HEK293T (cell line): ENCODE results near the gene PRKCH.

Experiments
- CTCF ChIA-PET: fragments of 350-600 bp; formaldehyde crosslinking; extraction: SDS; loops from one replicate; lab custom pipeline; 2021; ENCODE audit warnings: antibody characterized with exemption, inconsistent platforms; lab: Yijun Ruan, JAX
- POLR2A ChIA-PET: fragments of 350-600 bp; formaldehyde crosslinking; extraction: SDS; loops from one replicate; lab custom pipeline; 2020; ENCODE audit warnings: antibody characterized with exemption, inconsistent platforms; lab: Yijun Ruan, JAX
- DNase-seq: peaks from one replicate; pipeline ENCODE4 v3.0.0; 2012; ENCODE audit warnings: mixed read lengths; ENCODE audit errors: extremely low spot score
- ARNT ChIP-seq: fragments of 450-650 bp; IDR thresholded peaks from 2 replicates; pipeline ENCODE4 v1.6.1; 2017; ENCODE audit warnings: mild to moderate bottlenecking
- BHLHE40 ChIP-seq: fragments of 450-650 bp; IDR thresholded peaks from 2 replicates; pipeline ENCODE4 v1.6.1; 2016; ENCODE audit warnings: mild to moderate bottlenecking, moderate library complexity, borderline replicate concordance
- CTBP1 ChIP-seq: fragments of 450-650 bp; IDR thresholded peaks from 2 replicates; pipeline ENCODE4 v1.6.1; 2016; ENCODE audit warnings: borderline replicate concordance
- ELF4 ChIP-seq: fragments of 450-650 bp; IDR thresholded peaks from 2 replicates; pipeline ENCODE4 v1.6.1; 2017; ENCODE audit warnings: antibody characterized with exemption
- FOXA1 ChIP-seq: fragments of 450-650 bp; IDR thresholded peaks from 2 replicates; pipeline ENCODE4 v1.6.1; 2016; ENCODE audit warnings: mild to moderate bottlenecking
- FOXK2 ChIP-seq: fragments of 450-650 bp; IDR thresholded peaks from 2 replicates; pipeline ENCODE4 v1.6.1; 2016; ENCODE audit warnings: mild to moderate bottlenecking
- FOXM1 ChIP-seq: fragments of 450-650 bp; IDR thresholded peaks from 2 replicates; pipeline ENCODE4 v1.6.1; 2017; ENCODE audit warnings: mild to moderate bottlenecking, borderline replicate concordance
- HDGF ChIP-seq: fragments of 450-650 bp; IDR thresholded peaks from 2 replicates; pipeline ENCODE4 v1.6.1; 2017; ENCODE audit warnings: antibody characterized with exemption, borderline replicate concordance
- L3MBTL2 ChIP-seq: fragments of 450-650 bp; conservative IDR thresholded peaks from 2 replicates; pipeline ENCODE4 v1.6.1; 2016; ENCODE audit warnings: mild to moderate bottlenecking
- LEF1 ChIP-seq: fragments of 450-650 bp; IDR thresholded peaks from 2 replicates; pipeline ENCODE4 v1.6.1; 2017; ENCODE audit warnings: mild to moderate bottlenecking, borderline replicate concordance
- NFRKB ChIP-seq: fragments of 450-650 bp; IDR thresholded peaks from 2 replicates; pipeline ENCODE4 v1.6.1; 2016; ENCODE audit warnings: mild to moderate bottlenecking, moderate library complexity
- PKNOX1 ChIP-seq: fragments of 450-650 bp; IDR thresholded peaks from 2 replicates; pipeline ENCODE4 v1.6.1; 2016
- SP1 ChIP-seq: fragments of 450-650 bp; IDR thresholded peaks from 2 replicates; pipeline ENCODE4 v1.6.1; 2017
- SUZ12 ChIP-seq: fragments of 450-650 bp; IDR thresholded peaks from 2 replicates; pipeline ENCODE4 v1.6.1; 2016; ENCODE audit warnings: mild to moderate bottlenecking
- TARDBP ChIP-seq: fragments of 450-650 bp; IDR thresholded peaks from 2 replicates; pipeline ENCODE4 v1.6.1; 2016
- ZNF384 ChIP-seq: fragments of 450-650 bp; IDR thresholded peaks from 2 replicates; pipeline ENCODE4 v1.6.1; 2016

The PRKCH gene

GRCh38 chr14:61518403-61518802 is 197.0 kb downstream of the PRKCH start:
- ChIA-PET POLR2A (interaction anchor here (1.2 kb wide), 2 partner anchors 177 to 178 kb away, joined by 3 read pairs; partner anchors contain the start of gene HIF1A), CTCF (no interaction called here)
- TF ChIP-seq BHLHE40 (no peak), PKNOX1 (no peak), L3MBTL2 (no peak), ZNF384 (no peak), SP1 (no peak), NFRKB (no peak), FOXK2 (no peak), TARDBP (no peak)

GRCh38 chr14:61519106-61519505 is 197.7 kb downstream of the PRKCH start:
- POLR2A ChIA-PET = no interaction called here
- no peak for DNase-seq
- CTCF ChIA-PET = no interaction called here
- TF ChIP-seq ELF4 (no peak), PKNOX1 (no peak), CTBP1 (no peak), HDGF (no peak), L3MBTL2 (no peak), SUZ12 (no peak), NFRKB (no peak), FOXK2 (no peak), LEF1 (no peak), SP1 (no peak), ARNT (no peak), ZNF384 (no peak), TARDBP (no peak), FOXM1 (no peak), BHLHE40 (no peak)

More at GRCh38 chr14:61518403-61518802, 197.0 kb downstream of the PRKCH start:
- no peak for DNase-seq

GRCh38 chr14:61519735-61520134 is 198.4 kb downstream of the PRKCH start:
- no peak for DNase-seq
- CTCF ChIA-PET = interaction anchor here (0.6 to 0.9 kb wide), 2 partner anchors 41 to 90 kb away, joined by 3 to 4 read pairs; no protein-coding TSS in a partner anchor
- POLR2A ChIA-PET = no interaction called here
- TF ChIP-seq CTBP1 (no peak), FOXM1 (no peak), SUZ12 (no peak), FOXK2 (no peak), NFRKB (no peak), TARDBP (no peak), PKNOX1 (no peak), ELF4 (no peak), ZNF384 (no peak)

GRCh38 chr14:61520576-61520975 is 199.2 kb downstream of the PRKCH start:
- TF ChIP-seq SP1 = no peak
- no peak for TF ChIP-seq CTBP1
- TF ChIP-seq FOXM1 = no peak
- TF ChIP-seq ARNT = no peak
- TF ChIP-seq LEF1 = no peak
- TF ChIP-seq BHLHE40 = no peak
- no peak for TF ChIP-seq NFRKB
- no peak for TF ChIP-seq SUZ12
- no peak for TF ChIP-seq FOXK2
- no peak for DNase-seq
- ChIA-PET POLR2A (no interaction called here), CTCF (interaction anchor here (0.9 kb wide), 1 partner anchor 40 kb away, joined by 3 read pairs; no protein-coding TSS in a partner anchor)

GRCh38 chr14:61521773-61522172 is 200.4 kb downstream of the PRKCH start:
- no peak for TF ChIP-seq BHLHE40
- TF ChIP-seq LEF1 = no peak
- no peak for TF ChIP-seq CTBP1
- no peak for TF ChIP-seq FOXA1
- no peak for TF ChIP-seq NFRKB
- no peak for TF ChIP-seq FOXM1
- no peak for TF ChIP-seq TARDBP
- TF ChIP-seq HDGF = no peak
- no peak for TF ChIP-seq FOXK2
- TF ChIP-seq L3MBTL2 = no peak
- no peak for TF ChIP-seq ELF4
- no peak for TF ChIP-seq ZNF384
- no peak for TF ChIP-seq SP1
- no peak for TF ChIP-seq PKNOX1
- no peak for TF ChIP-seq SUZ12
- no peak for TF ChIP-seq ARNT
- DNase-seq = no peak
- CTCF ChIA-PET = no interaction called here
- POLR2A ChIA-PET = no interaction called here

- DNase-seq = no peak
- TF ChIP-seq TARDBP = no peak
- TF ChIP-seq L3MBTL2 = no peak
- no peak for TF ChIP-seq BHLHE40
- TF ChIP-seq FOXA1 = no peak
- no peak for TF ChIP-seq SUZ12
- CTCF ChIA-PET = no interaction called here
- POLR2A ChIA-PET = no interaction called here
Measured at GRCh38 chr14:61523751-61524150, 202.4 kb downstream of the PRKCH start.
